ENCODE data around the gene STAP2. TPM values are rescaled to one million over a fixed set of nuclear protein-coding genes. Genes with fewer than 3 reads are reported as not detected.
"Not testable (repeated sequence)": the region's sequence is repeated elsewhere in the genome, so short reads cannot be mapped to it uniquely, and the experiment has no call there.

Gene STAP2
- polyA plus RNA-seq, 1 experiment, result 5.3 TPM

DNA sequence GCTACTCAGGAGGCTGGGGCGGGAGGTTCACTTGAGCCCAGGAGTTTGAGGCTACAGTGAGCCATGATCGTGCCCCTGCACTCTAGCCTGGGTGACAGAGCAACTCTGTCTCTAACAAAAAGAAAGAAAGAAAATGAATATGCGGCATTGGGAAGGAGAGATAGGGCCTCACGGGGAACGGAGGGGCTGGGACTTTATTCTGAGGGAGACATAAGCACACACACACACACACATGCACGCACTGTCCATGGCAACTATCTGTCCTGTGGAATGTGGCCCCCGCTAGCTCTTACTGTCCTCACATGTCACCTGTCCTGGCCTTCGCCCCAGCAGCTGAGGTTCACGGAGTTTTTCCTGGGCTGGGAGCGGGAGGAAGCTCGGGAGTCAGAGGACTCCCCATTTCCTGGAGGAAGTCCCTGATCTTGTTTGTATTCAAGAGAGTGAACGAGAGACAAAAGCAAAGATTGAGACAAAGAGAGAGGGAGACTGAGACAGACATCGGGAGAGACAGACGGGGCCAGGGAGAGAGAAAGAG lies 654 bp downstream of the STAP2 start:
- H3K27ac ChIP-seq (ENCODE audit: low read depth, low read length), result peak overlapping the region; percentile 21
- POLR2A ChIA-PET, result interaction anchor here (1.1 kb wide), 1 partner anchor 10 kb away, joined by 3 read pairs; no protein-coding TSS in a partner anchor
- CTCF ChIA-PET, result interaction anchor here (0.6 to 1.1 kb wide), 2 partner anchors 17 to 63 kb away, joined by 3 read pairs; no protein-coding TSS in a partner anchor
- no peaks in the 10 kb centered on the region for H3K9me3 ChIP-seq (ENCODE audit: control insufficient read depth, insufficient read depth, low read length)
- TF ChIP-seq, protein P1, sequence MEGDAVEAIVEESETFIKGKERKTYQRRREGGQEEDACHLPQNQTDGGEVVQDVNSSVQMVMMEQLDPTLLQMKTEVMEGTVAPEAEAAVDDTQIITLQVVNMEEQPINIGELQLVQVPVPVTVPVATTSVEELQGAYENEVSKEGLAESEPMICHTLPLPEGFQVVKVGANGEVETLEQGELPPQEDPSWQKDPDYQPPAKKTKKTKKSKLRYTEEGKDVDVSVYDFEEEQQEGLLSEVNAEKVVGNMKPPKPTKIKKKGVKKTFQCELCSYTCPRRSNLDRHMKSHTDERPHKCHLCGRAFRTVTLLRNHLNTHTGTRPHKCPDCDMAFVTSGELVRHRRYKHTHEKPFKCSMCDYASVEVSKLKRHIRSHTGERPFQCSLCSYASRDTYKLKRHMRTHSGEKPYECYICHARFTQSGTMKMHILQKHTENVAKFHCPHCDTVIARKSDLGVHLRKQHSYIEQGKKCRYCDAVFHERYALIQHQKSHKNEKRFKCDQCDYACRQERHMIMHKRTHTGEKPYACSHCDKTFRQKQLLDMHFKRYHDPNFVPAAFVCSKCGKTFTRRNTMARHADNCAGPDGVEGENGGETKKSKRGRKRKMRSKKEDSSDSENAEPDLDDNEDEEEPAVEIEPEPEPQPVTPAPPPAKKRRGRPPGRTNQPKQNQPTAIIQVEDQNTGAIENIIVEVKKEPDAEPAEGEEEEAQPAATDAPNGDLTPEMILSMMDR (IDR thresholded peaks at IDR 0.05; ENCODE audit: low read depth, low read length), result no peak
- H3K27me3 ChIP-seq (ENCODE audit: control insufficient read depth, insufficient read depth, low read length), result no peaks in the 10 kb centered on the region
- no peak for DNase-seq (ENCODE audit: low read depth, low spot score)
- peak overlapping the region; percentile 55 for H3K4me3 ChIP-seq (ENCODE audit: low read depth, low read length)

- H3K9me3 ChIP-seq (ENCODE audit: control insufficient read depth, insufficient read depth, low read length), result no peaks in the 10 kb centered on the region
- H3K27ac ChIP-seq (ENCODE audit: low read depth, low read length), result no peak overlapping the region
- TF ChIP-seq, protein P1 (IDR thresholded peaks at IDR 0.05; ENCODE audit: low read depth, low read length), result no peak
- H3K27me3 ChIP-seq (ENCODE audit: control insufficient read depth, insufficient read depth, low read length), result no peaks in the 10 kb centered on the region
- no peak for DNase-seq (ENCODE audit: low read depth, low spot score)
- POLR2A ChIA-PET, result no interaction called here
- CTCF ChIA-PET, result no interaction called here
- H3K4me3 ChIP-seq (ENCODE audit: low read depth, low read length), result no peak overlapping the region
Observed at GRCh38 chr19:4334929-4335570, 3.6 kb downstream of the STAP2 start.

DNA sequence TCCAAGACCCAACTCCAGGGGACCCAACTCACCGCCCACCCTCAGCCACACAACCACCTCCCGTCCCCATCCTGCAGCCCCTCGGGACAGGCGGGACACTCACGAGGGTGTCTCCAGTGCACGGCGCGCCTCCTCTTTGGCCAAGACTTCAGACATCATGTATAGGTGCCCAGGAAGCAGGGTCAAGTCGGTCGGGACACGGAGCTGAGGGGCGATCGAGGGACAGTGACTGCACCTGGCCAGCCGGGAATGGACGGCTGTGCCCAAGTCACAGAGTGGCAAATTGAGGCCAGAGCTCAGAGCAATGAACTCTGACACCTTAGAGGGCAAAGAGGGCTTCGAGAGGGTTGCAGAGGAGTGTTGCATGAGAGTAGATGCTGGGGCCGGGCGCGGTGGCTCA lies 8.8 kb downstream of the STAP2 start:
- no peak for DNase-seq (ENCODE audit: low read depth, low spot score)
- TF ChIP-seq, protein P1 (IDR thresholded peaks at IDR 0.05; ENCODE audit: low read depth, low read length), result no peak
- POLR2A ChIA-PET, result interaction anchor here (0.6 kb wide), 1 partner anchor 13 kb away, joined by 3 read pairs; no protein-coding TSS in a partner anchor
- no peaks in the 10 kb centered on the region for H3K27me3 ChIP-seq (ENCODE audit: control insufficient read depth, insufficient read depth, low read length)
- CTCF ChIA-PET, result no interaction called here
- H3K4me3 ChIP-seq (ENCODE audit: low read depth, low read length), result no peak overlapping the region
- no peak overlapping the region for H3K27ac ChIP-seq (ENCODE audit: low read depth, low read length)
- H3K9me3 ChIP-seq (ENCODE audit: control insufficient read depth, insufficient read depth, low read length), result peaks cover 10% of the 10 kb centered on the region; the same call in 1 of the 2 replicates

DNA sequence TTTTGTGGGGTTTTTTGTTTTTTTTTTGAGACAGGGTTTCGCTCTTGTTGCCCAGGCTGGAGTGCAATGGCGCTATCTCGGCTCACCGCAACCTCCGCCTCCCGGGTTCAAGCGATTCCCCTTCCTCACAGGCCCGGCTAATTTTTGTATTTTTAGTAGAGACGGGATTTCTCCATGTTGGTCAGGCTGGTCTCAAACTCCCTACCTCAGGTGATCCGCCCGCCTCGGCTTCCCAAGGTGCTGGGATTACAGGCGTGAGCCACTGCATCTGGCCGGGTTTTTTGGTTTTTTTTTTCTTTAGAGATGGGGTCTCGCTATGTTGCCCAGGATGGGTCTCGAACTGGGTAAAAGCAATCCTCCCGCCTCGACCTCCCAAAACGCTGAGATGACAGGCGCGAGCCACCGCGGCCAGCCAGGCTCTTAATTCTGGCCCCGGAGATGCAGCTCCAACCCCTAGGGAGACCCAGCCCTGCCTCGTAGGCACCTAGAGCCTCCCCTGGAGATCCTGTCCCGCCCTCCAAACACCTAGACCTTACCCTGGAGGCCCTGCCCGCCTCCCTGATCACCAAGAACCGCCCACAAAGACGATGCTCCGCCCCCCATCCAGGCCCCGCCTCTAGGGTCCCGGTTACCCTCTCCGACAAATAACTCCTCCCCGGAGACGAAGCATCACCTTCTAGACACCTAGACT lies 9.5 kb downstream of the STAP2 start:
- POLR2A ChIA-PET, result interaction anchor here (1.5 kb wide), 1 partner anchor 14 kb away, joined by 9 read pairs; the partner anchor contains the start of gene MPND
- peak overlapping the region; percentile 74 for H3K4me3 ChIP-seq (ENCODE audit: low read depth, low read length)
- H3K27ac ChIP-seq (ENCODE audit: low read depth, low read length); CTCF ChIA-PET; DNase-seq (ENCODE audit: low read depth, low spot score); H3K27me3 ChIP-seq (ENCODE audit: control insufficient read depth, insufficient read depth, low read length): not testable (repeated sequence)
- H3K9me3 ChIP-seq (ENCODE audit: control insufficient read depth, insufficient read depth, low read length), result peaks cover 10% of the 10 kb centered on the region; the same call in 1 of the 2 replicates

DNA sequence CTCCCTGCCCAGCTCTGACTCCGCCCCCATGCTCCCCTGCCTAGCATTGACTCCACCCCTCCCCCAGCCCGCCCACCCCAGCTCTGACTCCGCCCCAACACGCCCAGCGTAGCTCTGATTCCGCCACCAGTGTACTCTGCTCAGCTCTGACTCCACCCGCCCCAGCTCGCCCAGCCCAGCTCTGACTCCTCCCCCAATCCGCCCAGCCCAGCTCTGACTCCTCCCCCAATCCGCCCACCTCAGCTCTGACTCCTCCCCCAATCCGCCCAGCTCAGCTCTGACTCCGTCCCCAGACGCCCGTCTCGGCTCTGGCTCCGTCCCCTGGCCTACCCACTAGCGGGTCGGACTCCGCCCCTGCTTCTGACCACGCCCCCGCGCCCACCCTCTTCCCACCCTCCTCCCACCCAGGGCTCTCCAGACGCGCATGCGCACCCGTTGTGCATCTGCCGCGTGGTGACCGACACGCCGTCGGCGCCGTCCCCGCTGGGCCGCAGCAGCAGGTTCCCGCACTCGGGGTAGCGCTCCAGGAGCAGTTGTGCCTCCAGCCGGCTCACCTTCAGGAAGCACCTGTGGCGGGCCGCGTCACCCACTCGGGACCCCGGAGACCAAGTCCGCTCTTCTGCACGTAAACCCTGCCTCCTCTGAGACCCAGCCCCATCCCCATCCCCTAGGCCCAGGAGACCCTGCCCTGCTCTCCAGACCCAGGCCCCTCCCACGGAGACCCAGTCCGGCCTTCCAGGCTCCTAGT lies 10.2 kb downstream of the STAP2 start:
- CTCF ChIA-PET, result no interaction called here
- Histone ChIP-seq H3K9me3 (ENCODE audit: control insufficient read depth, insufficient read depth, low read length) (peaks cover 10% of the 10 kb centered on the region; the same call in 1 of the 2 replicates), H3K4me3 (ENCODE audit: low read depth, low read length) (peak overlapping the region; percentile 74), H3K27ac (ENCODE audit: low read depth, low read length) (no peak overlapping the region), H3K27me3 (ENCODE audit: control insufficient read depth, insufficient read depth, low read length) (no peaks in the 10 kb centered on the region)
- POLR2A ChIA-PET, result interaction anchor here (0.6 to 1.5 kb wide), 4 partner anchors 9 to 305 kb away, joined by 3 to 9 read pairs (median 4); partner anchors contain the start of gene MPND
- TF ChIP-seq, protein P1 (IDR thresholded peaks at IDR 0.05; ENCODE audit: low read depth, low read length), result no peak
- peak; percentile 94 for DNase-seq (ENCODE audit: low read depth, low spot score)

Measured in AG04450 (cell line).